Measurements from ENCODE around the gene HPS1. TPM values are rescaled to one million over a fixed set of nuclear protein-coding genes. Genes with fewer than 3 reads are reported as not detected.

Gene HPS1
- total RNA-seq, 2 donors from 2014 or later = 40.0 to 53.7 TPM

GRCh38 chr10:98407017-98407743 is 39.6 kb downstream of the HPS1 start:
- Histone ChIP-seq H3K9me3 (no peaks in the 10 kb centered on the region), H3K4me3 (no peak overlapping the region), H3K4me1 (peaks cover 14% of the 10 kb centered on the region), H3K27ac (peak overlapping the region in 2 of 4 donors; percentile 28 to 40), H3K36me3 (replicated peaks in 1 of 2; ENCODE audit: insufficient read depth in 1 of 2, low read depth in 2 of 2) (no peaks in the 10 kb centered on the region), H3K27me3 (no peaks in the 10 kb centered on the region)
- intact Hi-C loops (cut with DNase I) = no loop called here
- peak; percentile 28 to 44 (median 36) for DNase-seq
- TF ChIP-seq CTCF (IDR thresholded peaks at IDR 0.05) (no peak), POLR2A (IDR thresholded peaks at IDR 0.05) (no peak)
- 62 to 78% methylated on average over 21 to 23 of the region's 23 CpGs for WGBS, 2 donors
- peak; percentile 63 for ATAC-seq

- TF ChIP-seq POLR2A (IDR thresholded peaks at IDR 0.05) (no peak), CTCF (IDR thresholded peaks at IDR 0.05) (no peak)
- Histone ChIP-seq H3K27ac (no peak overlapping the region), H3K36me3 (replicated peaks in 1 of 2; ENCODE audit: insufficient read depth in 1 of 2, low read depth in 2 of 2) (no peaks in the 10 kb centered on the region), H3K27me3 (no peaks in the 10 kb centered on the region), H3K4me1 (peaks cover 17% of the 10 kb centered on the region), H3K4me3 (no peak overlapping the region), H3K9me3 (no peaks in the 10 kb centered on the region)
- intact Hi-C loops (cut with DNase I) = no loop called here
- DNase-seq = no peak
- WGBS, 2 donors = 90 to 94% methylated on average over 11 to 12 of the region's 12 CpGs
- no peak for ATAC-seq
Observed at GRCh38 chr10:98405422-98405821, 41.3 kb downstream of the HPS1 start.

- DNase-seq (no peak), ATAC-seq (no peak)
- TF ChIP-seq CTCF (IDR thresholded peaks at IDR 0.05) (no peak), POLR2A (IDR thresholded peaks at IDR 0.05) (no peak)
- Histone ChIP-seq H3K36me3 (replicated peaks in 1 of 2; ENCODE audit: insufficient read depth in 1 of 2, low read depth in 2 of 2) (no peaks in the 10 kb centered on the region), H3K4me3 (no peak overlapping the region), H3K27ac (no peak overlapping the region), H3K9me3 (no peaks in the 10 kb centered on the region), H3K4me1 (peaks cover 17% of the 10 kb centered on the region), H3K27me3 (no peaks in the 10 kb centered on the region)
- intact Hi-C loops (cut with DNase I) = no loop called here
- 74 to 78% methylated on average over 8 of the region's 8 CpGs for WGBS, 2 donors
Observed at GRCh38 chr10:98404571-98405359, 42.0 kb downstream of the HPS1 start.

- intact Hi-C loops (cut with DNase I) = no loop called here
- WGBS, 2 donors = 74% methylated on average over 7 of the region's 7 CpGs
- H3K36me3 ChIP-seq (replicated peaks in 1 of 2; ENCODE audit: insufficient read depth in 1 of 2, low read depth in 2 of 2) = no peaks in the 10 kb centered on the region
- H3K4me1 ChIP-seq = peaks cover 17% of the 10 kb centered on the region
- no peak for DNase-seq
- no peak overlapping the region for H3K27ac ChIP-seq
- no peak overlapping the region for H3K4me3 ChIP-seq
- no peaks in the 10 kb centered on the region for H3K27me3 ChIP-seq
- H3K9me3 ChIP-seq = no peaks in the 10 kb centered on the region
- no peak for ATAC-seq
- no peak for TF ChIP-seq POLR2A (IDR thresholded peaks at IDR 0.05)
- TF ChIP-seq CTCF (IDR thresholded peaks at IDR 0.05) = no peak
Observed at GRCh38 chr10:98403812-98404504, 42.8 kb downstream of the HPS1 start.
